ENCODE data around the gene ICOSLG. TPM values are rescaled to one million over a fixed set of nuclear protein-coding genes. Genes with fewer than 3 reads are reported as not detected.
"Not testable (repeated sequence)": the region's sequence is repeated elsewhere in the genome, so short reads cannot be mapped to it uniquely, and the experiment has no call there.

Gene ICOSLG, protein sequence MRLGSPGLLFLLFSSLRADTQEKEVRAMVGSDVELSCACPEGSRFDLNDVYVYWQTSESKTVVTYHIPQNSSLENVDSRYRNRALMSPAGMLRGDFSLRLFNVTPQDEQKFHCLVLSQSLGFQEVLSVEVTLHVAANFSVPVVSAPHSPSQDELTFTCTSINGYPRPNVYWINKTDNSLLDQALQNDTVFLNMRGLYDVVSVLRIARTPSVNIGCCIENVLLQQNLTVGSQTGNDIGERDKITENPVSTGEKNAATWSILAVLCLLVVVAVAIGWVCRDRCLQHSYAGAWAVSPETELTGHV
- 1 to 10 TPM in 9 of 10 donors, under 1 TPM in 1; 0.90 to 6.2 (median 1.6) TPM for total RNA-seq
- polyA plus RNA-seq: 1 to 10 TPM; 1.3 to 2.7 TPM
- long read RNA-seq, donor 1: 0 reads
- long read RNA-seq, donor 2, full-length matches to known transcripts: 1 of 2 reads
- long read RNA-seq, donor 2, partial matches to known transcripts: 0 of 2 reads
- long read RNA-seq, donor 2, other reads (novel, unspliced or antisense): 1 of 2 reads
- long read RNA-seq, donor 3, full-length matches to known transcripts: 3 of 8 reads
- long read RNA-seq, donor 3, partial matches to known transcripts: 2 of 8 reads
- long read RNA-seq, donor 3, other reads (novel, unspliced or antisense): 3 of 8 reads

DNA sequence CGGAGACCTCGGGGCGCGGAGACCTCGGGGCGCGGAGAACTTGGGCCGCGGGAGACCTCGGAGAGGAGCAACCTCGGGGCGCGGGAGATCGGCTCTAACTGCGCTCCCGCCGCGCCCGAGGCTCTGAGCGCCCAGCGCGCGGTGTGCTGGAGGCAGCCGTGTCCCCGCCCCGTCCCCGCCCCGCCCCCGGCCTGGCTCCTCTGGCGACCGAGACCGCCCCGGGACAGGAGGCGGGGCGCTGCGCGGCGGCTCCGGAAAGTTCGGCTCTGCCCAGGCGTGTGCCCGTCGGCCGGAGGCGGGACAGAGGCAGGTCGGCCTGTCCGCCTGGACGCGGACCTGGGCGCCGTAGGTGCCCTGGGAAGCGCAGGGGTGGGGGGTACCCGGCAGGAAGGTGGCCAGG lies at the start of gene ICOSLG:
Gene ICOSLG (minus strand): TSS at position 102 of the 400 bp plus-strand sequence. CDS start 126 bp downstream, outside the sequence.
- no CpG with 5 or more reads among the region's 53 CpGs for WGBS, 2 donors
- H3K4me3 ChIP-seq; H3K9me3 ChIP-seq; DNase-seq; H3K4me1 ChIP-seq; H3K36me3 ChIP-seq; H3K27me3 ChIP-seq; intact Hi-C loops (cut with DNase I); H3K27ac ChIP-seq: not testable (repeated sequence)
- peak; percentile 82 to 92 (median 86) for ATAC-seq

GRCh38 chr21:44289381-44290010 lies 48.8 kb upstream of the ICOSLG start:
- intact Hi-C loops (cut with DNase I): loop anchor here in 1 of 10 donors (2.0 kb wide), 1 partner anchor 23 kb away; no protein-coding TSS in a partner anchor
- H3K27ac ChIP-seq: no peak overlapping the region
- DNase-seq (no peak), ATAC-seq (no peak)
- H3K27me3 ChIP-seq: peaks cover 0 to 36% (median 21%) of the 10 kb centered on the region in 7 donors
- no peaks in the 10 kb centered on the region for H3K9me3 ChIP-seq
- TF ChIP-seq, protein P1, sequence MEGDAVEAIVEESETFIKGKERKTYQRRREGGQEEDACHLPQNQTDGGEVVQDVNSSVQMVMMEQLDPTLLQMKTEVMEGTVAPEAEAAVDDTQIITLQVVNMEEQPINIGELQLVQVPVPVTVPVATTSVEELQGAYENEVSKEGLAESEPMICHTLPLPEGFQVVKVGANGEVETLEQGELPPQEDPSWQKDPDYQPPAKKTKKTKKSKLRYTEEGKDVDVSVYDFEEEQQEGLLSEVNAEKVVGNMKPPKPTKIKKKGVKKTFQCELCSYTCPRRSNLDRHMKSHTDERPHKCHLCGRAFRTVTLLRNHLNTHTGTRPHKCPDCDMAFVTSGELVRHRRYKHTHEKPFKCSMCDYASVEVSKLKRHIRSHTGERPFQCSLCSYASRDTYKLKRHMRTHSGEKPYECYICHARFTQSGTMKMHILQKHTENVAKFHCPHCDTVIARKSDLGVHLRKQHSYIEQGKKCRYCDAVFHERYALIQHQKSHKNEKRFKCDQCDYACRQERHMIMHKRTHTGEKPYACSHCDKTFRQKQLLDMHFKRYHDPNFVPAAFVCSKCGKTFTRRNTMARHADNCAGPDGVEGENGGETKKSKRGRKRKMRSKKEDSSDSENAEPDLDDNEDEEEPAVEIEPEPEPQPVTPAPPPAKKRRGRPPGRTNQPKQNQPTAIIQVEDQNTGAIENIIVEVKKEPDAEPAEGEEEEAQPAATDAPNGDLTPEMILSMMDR (IDR thresholded peaks at IDR 0.05): no peak
- H3K4me1 ChIP-seq: peaks cover under 1 to 12% (median 4%) of the 10 kb centered on the region in 9 donors
- no peak overlapping the region for H3K4me3 ChIP-seq
- WGBS, 2 donors: 84 to 87% methylated on average over 24 of the region's 24 CpGs
- no peaks in the 10 kb centered on the region for H3K36me3 ChIP-seq

- Histone ChIP-seq H3K27ac (no peak overlapping the region), H3K4me3 (no peak overlapping the region), H3K4me1 (peaks cover 0 to 9% (median 0%) of the 10 kb centered on the region in 9 donors), H3K36me3 (no peaks in the 10 kb centered on the region), H3K27me3 (peaks cover 0 to 37% (median 21%) of the 10 kb centered on the region in 7 donors), H3K9me3 (no peaks in the 10 kb centered on the region)
- TF ChIP-seq, protein P1 (IDR thresholded peaks at IDR 0.05): no peak
- WGBS, 2 donors: 87 to 95% methylated on average over 23 of the region's 23 CpGs
- ATAC-seq: no peak
- intact Hi-C loops (cut with DNase I): loop anchor here in 1 of 10 donors (2.0 kb wide), 1 partner anchor 22 kb away; no protein-coding TSS in a partner anchor
- no peak for DNase-seq
These were observed 47.7 kb upstream of the ICOSLG start for GRCh38 chr21:44288251-44289110.

GRCh38 chr21:44286716-44287632 lies 46.2 kb upstream of the ICOSLG start:
- TF ChIP-seq, protein P1 (IDR thresholded peaks at IDR 0.05): no peak
- H3K27ac ChIP-seq: no peak overlapping the region
- peaks cover 0 to 9% (median 0%) of the 10 kb centered on the region in 9 donors for H3K4me1 ChIP-seq
- WGBS, 2 donors: 73% methylated on average over 31 of the region's 31 CpGs
- ATAC-seq (peak in 1 of 8 donors; percentile 5), DNase-seq (no peak)
- H3K4me3 ChIP-seq: no peak overlapping the region
- H3K36me3 ChIP-seq: no peaks in the 10 kb centered on the region
- intact Hi-C loops (cut with DNase I): no loop called here
- H3K27me3 ChIP-seq: peaks cover 0 to 30% (median 21%) of the 10 kb centered on the region in 7 donors
- no peaks in the 10 kb centered on the region for H3K9me3 ChIP-seq
